NCI-H2227 treated with DMSO at 0.1 percent for 48 hours (cell line): ENCODE results near the gene CREB3L1.

Experiments used
- DNase-seq: peaks from one replicate; lab custom pipeline; 2025; lab: John Stamatoyannopoulos, UW

The CREB3L1 gene

GRCh38 chr11:46326813-46327416 is 49.5 kb downstream of the CREB3L1 start:
- DNase-seq = peak; percentile 79

GRCh38 chr11:46327829-46328228 is 50.4 kb downstream of the CREB3L1 start:
- no peak for DNase-seq

- DNase-seq = no peak
Observed at GRCh38 chr11:46330154-46330553, 52.7 kb downstream of the CREB3L1 start.

- peak; percentile 93 for DNase-seq
Observed at GRCh38 chr11:46330563-46331281, 53.3 kb downstream of the CREB3L1 start.

- DNase-seq = no peak
Observed at GRCh38 chr11:46331282-46331984, 54.0 kb downstream of the CREB3L1 start.

- no peak for DNase-seq
Observed at GRCh38 chr11:46332093-46332567, 54.7 kb downstream of the CREB3L1 start.

- DNase-seq = peak; percentile 20
Observed at GRCh38 chr11:46332568-46333393, 55.3 kb downstream of the CREB3L1 start.

- no peak for DNase-seq
Observed at GRCh38 chr11:46333394-46333947, 56.0 kb downstream of the CREB3L1 start.

- DNase-seq = no peak
Observed at GRCh38 chr11:46334211-46334610, 56.7 kb downstream of the CREB3L1 start.

- peak; percentile 13 for DNase-seq
Observed at GRCh38 chr11:46335271-46335670, 57.8 kb downstream of the CREB3L1 start.

- peak; percentile 36 for DNase-seq
Observed at GRCh38 chr11:46335890-46336562, 58.6 kb downstream of the CREB3L1 start.

- no peak for DNase-seq
Observed at GRCh38 chr11:46336563-46337180, 59.2 kb downstream of the CREB3L1 start.

- no peak for DNase-seq
Observed at GRCh38 chr11:46337626-46338345, 60.3 kb downstream of the CREB3L1 start.

- DNase-seq = no peak
Observed at GRCh38 chr11:46338636-46338987, 61.1 kb downstream of the CREB3L1 start.

GRCh38 chr11:46338988-46339666 is 61.7 kb downstream of the CREB3L1 start:
- peak; percentile 72 for DNase-seq

GRCh38 chr11:46339816-46340215 is 62.4 kb downstream of the CREB3L1 start:
- DNase-seq = no peak

GRCh38 chr11:46341454-46341853 is 64.0 kb downstream of the CREB3L1 start:
- DNase-seq = no peak

- DNase-seq = no peak
Observed at GRCh38 chr11:46342239-46342638, 64.8 kb downstream of the CREB3L1 start.

- no peak for DNase-seq
Observed at GRCh38 chr11:46343520-46343919, 66.1 kb downstream of the CREB3L1 start.
